IPS-15b (cell line): ENCODE results near the gene CLP1.
"Not testable (repeated sequence)": the region's sequence is repeated elsewhere in the genome, so short reads cannot be mapped to it uniquely, and the experiment has no call there.

ENCODE experiments used
- H3K27me3 ChIP-seq: one replicate; pipeline ENCODE4 v1.6.1; 2013; ENCODE audit warnings: low read length; ENCODE audit not compliant: control insufficient read depth, insufficient read depth
- H3K36me3 ChIP-seq: one replicate; pipeline ENCODE4 v1.6.1; 2013; ENCODE audit warnings: low read length; ENCODE audit not compliant: control insufficient read depth, insufficient read depth
- H3K4me1 ChIP-seq: one replicate; pipeline ENCODE4 v1.6.1; 2013; ENCODE audit warnings: mild to moderate bottlenecking, low read length; ENCODE audit not compliant: control insufficient read depth, insufficient read depth
- H3K4me3 ChIP-seq: one replicate; pipeline ENCODE4 v1.5.1; 2013; ENCODE audit warnings: low read depth, low read length
- H3K9ac ChIP-seq: one replicate; pipeline ENCODE4 v1.6.1; 2013; ENCODE audit warnings: low read depth, mild to moderate bottlenecking, low read length
- H3K9me3 ChIP-seq: one replicate; pipeline ENCODE4 v1.6.1; 2013; ENCODE audit warnings: mild to moderate bottlenecking, low read length; ENCODE audit not compliant: control insufficient read depth, insufficient read depth

CLP1 gene

GRCh38 chr11:57651408-57651807 lies 6.2 kb upstream of the CLP1 start:
- H3K9ac ChIP-seq = no peak overlapping the region

GRCh38 chr11:57652230-57652629 lies 5.3 kb upstream of the CLP1 start:
- not testable (repeated sequence) for H3K27me3 ChIP-seq, H3K9me3 ChIP-seq, H3K9ac ChIP-seq, H3K4me3 ChIP-seq, H3K36me3 ChIP-seq
- peaks cover 24% of the 10 kb centered on the region for H3K4me1 ChIP-seq

More at GRCh38 chr11:57651408-57651807, 6.2 kb upstream of the CLP1 start:
- Histone ChIP-seq H3K4me1 (peaks cover 28% of the 10 kb centered on the region), H3K27me3 (no peaks in the 10 kb centered on the region), H3K4me3 (no peak overlapping the region), H3K9me3 (no peaks in the 10 kb centered on the region), H3K36me3 (no peaks in the 10 kb centered on the region)

- H3K4me3 ChIP-seq = no peak overlapping the region
- H3K9ac ChIP-seq = no peak overlapping the region
Observed at GRCh38 chr11:57652662-57653061, 4.9 kb upstream of the CLP1 start.

GRCh38 chr11:57653163-57653562 lies 4.4 kb upstream of the CLP1 start:
- H3K36me3 ChIP-seq = no peaks in the 10 kb centered on the region
- H3K9me3 ChIP-seq = no peaks in the 10 kb centered on the region
- no peak overlapping the region for H3K9ac ChIP-seq
- peaks cover 22% of the 10 kb centered on the region for H3K4me1 ChIP-seq
- H3K27me3 ChIP-seq = no peaks in the 10 kb centered on the region
- no peak overlapping the region for H3K4me3 ChIP-seq

More at GRCh38 chr11:57652662-57653061, 4.9 kb upstream of the CLP1 start:
- H3K36me3 ChIP-seq = no peaks in the 10 kb centered on the region
- H3K4me1 ChIP-seq = peaks cover 24% of the 10 kb centered on the region
- no peaks in the 10 kb centered on the region for H3K9me3 ChIP-seq
- no peaks in the 10 kb centered on the region for H3K27me3 ChIP-seq

GRCh38 chr11:57656885-57657193 lies 723 bp upstream of the CLP1 start:
- Histone ChIP-seq H3K4me3 (peak overlapping the region; percentile 80), H3K9ac (no peak overlapping the region), H3K27me3 (no peaks in the 10 kb centered on the region), H3K36me3 (peaks cover 9% of the 10 kb centered on the region), H3K9me3 (no peaks in the 10 kb centered on the region), H3K4me1 (peaks cover 3% of the 10 kb centered on the region)

GRCh38 chr11:57658023-57658361 lies 430 bp downstream of the CLP1 start:
- Histone ChIP-seq H3K36me3 (peaks cover 9% of the 10 kb centered on the region), H3K9me3 (no peaks in the 10 kb centered on the region), H3K4me3 (peak overlapping the region; percentile 80), H3K4me1 (peaks cover 2% of the 10 kb centered on the region), H3K27me3 (no peaks in the 10 kb centered on the region), H3K9ac (peak overlapping the region; percentile 47)

GRCh38 chr11:57659669-57660068 lies 2.1 kb downstream of the CLP1 start:
- no peaks in the 10 kb centered on the region for H3K4me1 ChIP-seq
- peaks cover 9% of the 10 kb centered on the region for H3K36me3 ChIP-seq
- H3K9me3 ChIP-seq = no peaks in the 10 kb centered on the region
- no peak overlapping the region for H3K4me3 ChIP-seq
- H3K9ac ChIP-seq = no peak overlapping the region
- H3K27me3 ChIP-seq = no peaks in the 10 kb centered on the region

GRCh38 chr11:57662893-57663292 lies 5.3 kb downstream of the CLP1 start:
- Histone ChIP-seq H3K9ac (no peak overlapping the region), H3K4me3 (no peak overlapping the region), H3K9me3 (no peaks in the 10 kb centered on the region), H3K36me3 (peaks cover 9% of the 10 kb centered on the region), H3K27me3 (no peaks in the 10 kb centered on the region), H3K4me1 (no peaks in the 10 kb centered on the region)

GRCh38 chr11:57663975-57664374 lies 6.4 kb downstream of the CLP1 start:
- Histone ChIP-seq H3K36me3 (peaks cover 9% of the 10 kb centered on the region), H3K4me3 (no peak overlapping the region), H3K4me1 (no peaks in the 10 kb centered on the region), H3K9ac (no peak overlapping the region), H3K9me3 (no peaks in the 10 kb centered on the region), H3K27me3 (no peaks in the 10 kb centered on the region)

GRCh38 chr11:57667117-57667735 lies 9.7 kb downstream of the CLP1 start:
- H3K27me3 ChIP-seq = no peaks in the 10 kb centered on the region
- peaks cover 3% of the 10 kb centered on the region for H3K4me1 ChIP-seq
- no peaks in the 10 kb centered on the region for H3K36me3 ChIP-seq
- no peaks in the 10 kb centered on the region for H3K9me3 ChIP-seq
- peak overlapping the region; percentile 100 for H3K9ac ChIP-seq
- peak overlapping the region; percentile 97 for H3K4me3 ChIP-seq

- Histone ChIP-seq H3K9ac (peak within 1 kb of the TSS; percentile 100), H3K4me3 (peak within 1 kb of the TSS; percentile 97), H3K27me3 (no peaks in the 10 kb centered on the region), H3K9me3 (no peaks in the 10 kb centered on the region), H3K4me1 (peaks cover 3% of the 10 kb centered on the region), H3K36me3 (no peaks in the 10 kb centered on the region)
Observed at GRCh38 chr11:57667736-57668433, 10.3 kb downstream of the CLP1 start, which contains the start of gene ZDHHC5. Gene ZDHHC5, plus strand, starts transcription at chr11:57668114. Its CDS starts 4,977 bp downstream, at chr11:57673091.

- H3K9ac ChIP-seq = peak overlapping the region; percentile 100
- peak overlapping the region; percentile 97 for H3K4me3 ChIP-seq
- peaks cover 3% of the 10 kb centered on the region for H3K4me1 ChIP-seq
- no peaks in the 10 kb centered on the region for H3K27me3 ChIP-seq
- no peaks in the 10 kb centered on the region for H3K36me3 ChIP-seq
- H3K9me3 ChIP-seq = no peaks in the 10 kb centered on the region
Observed at GRCh38 chr11:57668434-57668782, 10.8 kb downstream of the CLP1 start.
